WTC11 (cell line): ENCODE measurements around the gene MIXL1. TPM values are rescaled to one million over a fixed set of nuclear protein-coding genes. Genes with fewer than 3 reads are reported as not detected.

Experiments
- ATAC-seq: fragments of 200-7000 bp; cut with Tn5 transposase; 2 replicates; pipeline ENCODE4 v1.10.0; 2021; ENCODE audit warnings: mild to moderate bottlenecking, moderate library complexity
- CTCF ChIA-PET: fragments of 300-600 bp; sonication (Branson Sonifier 250); formaldehyde crosslinking; loops from one replicate; lab custom pipeline; 2021; ENCODE audit warnings: antibody characterized with exemption; lab: Charles Lee
- POLR2A ChIA-PET: fragments of 350-600 bp; sonication (Branson Sonifier 250); formaldehyde crosslinking; loops from one replicate; lab custom pipeline; 2021; ENCODE audit warnings: antibody characterized with exemption; lab: Charles Lee
- DNase-seq: peaks from one replicate; pipeline ENCODE4 v3.0.0; 2021; ENCODE audit warnings: low spot score
- H3K27ac Mint-ChIP-seq: 2 replicates; pipeline ENCODE4 v1.8.0; 2021; ENCODE audit warnings: mixed read lengths
- H3K27me3 Mint-ChIP-seq: 2 replicates; pipeline ENCODE4 v1.8.0; 2021; ENCODE audit warnings: low read depth, mild to moderate bottlenecking, moderate library complexity, mixed read lengths
- H3K36me3 Mint-ChIP-seq: 2 replicates; pipeline ENCODE4 v1.8.0; 2021; ENCODE audit warnings: mixed read lengths
- H3K4me1 Mint-ChIP-seq: 2 replicates; pipeline ENCODE4 v1.8.0; 2022; ENCODE audit warnings: mixed read lengths
- H3K4me3 Mint-ChIP-seq: 2 replicates; pipeline ENCODE4 v1.8.0; 2021; ENCODE audit warnings: mild to moderate bottlenecking, moderate library complexity, mixed read lengths
- H3K9me3 Mint-ChIP-seq: 2 replicates; pipeline ENCODE4 v1.8.0; 2021; ENCODE audit warnings: mixed read lengths
- CREM ChIP-seq: sonication (generic); formaldehyde crosslinking; IDR thresholded peaks from 2 replicates; pipeline ENCODE4 v1.8.1; 2022; ENCODE audit warnings: mild to moderate bottlenecking, missing genetic modification reagents, moderate library complexity
- ELF4 ChIP-seq: sonication (generic); formaldehyde crosslinking; IDR thresholded peaks from 2 replicates; pipeline ENCODE4 v1.8.1; 2022; ENCODE audit warnings: low read depth, mild to moderate bottlenecking, moderate library complexity, missing genetic modification reagents
- ETV6 ChIP-seq: sonication (generic); formaldehyde crosslinking; IDR thresholded peaks from 2 replicates; pipeline ENCODE4 v1.8.1; 2022; ENCODE audit warnings: mild to moderate bottlenecking, missing genetic modification reagents
- IRF2 ChIP-seq: sonication (generic); formaldehyde crosslinking; IDR thresholded peaks from 2 replicates; pipeline ENCODE4 v1.8.0; 2022; ENCODE audit warnings: low read depth, missing genetic modification reagents, borderline replicate concordance
- NFATC4 ChIP-seq: fragments of 250-450 bp; sonication (Bioruptor Pico); IDR thresholded peaks from 2 replicates; pipeline ENCODE4 v1.9.0; 2021; ENCODE audit warnings: mild to moderate bottlenecking
- NFYB ChIP-seq: sonication (generic); formaldehyde crosslinking; conservative IDR thresholded peaks from 2 replicates; pipeline ENCODE4 v1.8.0; 2022; ENCODE audit warnings: low read depth, missing genetic modification reagents
- NR1H2 ChIP-seq: sonication (generic); formaldehyde crosslinking; IDR thresholded peaks from 2 replicates; pipeline ENCODE4 v1.9.0; 2021; ENCODE audit warnings: mild to moderate bottlenecking, moderate library complexity, missing genetic modification reagents
- ZNF263 ChIP-seq: sonication (generic); formaldehyde crosslinking; IDR thresholded peaks from 2 replicates; pipeline ENCODE4 v1.8.1; 2022; ENCODE audit warnings: low read depth, mild to moderate bottlenecking, moderate library complexity, missing genetic modification reagents
- total RNA-seq: library from RNA; stranded (reverse); gene quantifications from 3 replicates; pipeline ENCODE4 v1.2.3, GENCODE V29; 2021
- TF ChIP-seq, protein P1 (sequence below): sonication (generic); formaldehyde crosslinking; IDR thresholded peaks from 2 replicates; pipeline ENCODE4 v1.8.0; 2022; ENCODE audit warnings: missing genetic modification reagents
- TF ChIP-seq, protein P2 (sequence below): sonication (generic); formaldehyde crosslinking; IDR thresholded peaks from 2 replicates; pipeline ENCODE4 v1.8.1; 2022; ENCODE audit warnings: mild to moderate bottlenecking, moderate library complexity, missing genetic modification reagents
- TF ChIP-seq, protein P3 (sequence below): sonication (generic); formaldehyde crosslinking; IDR thresholded peaks from 2 replicates; pipeline ENCODE4 v1.8.0; 2022; ENCODE audit warnings: mild to moderate bottlenecking, missing genetic modification reagents
- TF ChIP-seq, protein P4 (sequence below): fragments of 200-600 bp; IDR thresholded peaks from 2 replicates; pipeline ENCODE4 v1.8.0; 2022; ENCODE audit warnings: antibody characterized with exemption
- TF ChIP-seq, protein P5 (sequence below): fragments of 250-450 bp; sonication (Bioruptor Pico); IDR thresholded peaks from 2 replicates; pipeline ENCODE4 v1.9.0; 2021; ENCODE audit warnings: mild to moderate bottlenecking, borderline replicate concordance
- TF ChIP-seq, protein P6 (sequence below): fragments of 250-450 bp; sonication (Bioruptor Pico); conservative IDR thresholded peaks from 2 replicates; pipeline ENCODE4 v1.9.0; 2021; ENCODE audit warnings: mild to moderate bottlenecking
- TF ChIP-seq, protein P7 (sequence below): sonication (generic); formaldehyde crosslinking; IDR thresholded peaks from 2 replicates; pipeline ENCODE4 v1.8.1; 2023; ENCODE audit warnings: mild to moderate bottlenecking, moderate library complexity, missing genetic modification reagents

The MIXL1 gene
- total RNA-seq, 1 experiment from 2014 or later, result 6.4 TPM

DNA sequence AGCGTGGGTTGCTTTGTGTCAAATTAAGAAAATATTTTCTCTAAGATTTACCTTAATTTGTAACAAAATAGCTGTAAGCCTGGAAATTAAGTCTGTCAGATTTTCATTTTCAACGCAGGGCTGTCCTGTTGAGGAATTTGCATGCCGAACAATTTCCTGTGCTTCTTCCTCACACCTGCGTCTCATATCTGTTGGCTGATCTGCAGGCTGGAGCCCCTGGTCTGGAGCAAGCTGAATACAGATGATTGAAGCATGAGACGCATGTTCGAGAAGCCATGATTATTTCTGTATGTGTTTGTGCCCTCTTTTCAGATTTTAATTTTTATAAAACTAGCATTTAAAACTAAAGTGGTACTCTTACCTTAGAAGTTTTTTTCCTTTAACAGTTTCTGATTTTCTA, 9.8 kb downstream of the MIXL1 start (continued):
- TF ChIP-seq, protein P1, sequence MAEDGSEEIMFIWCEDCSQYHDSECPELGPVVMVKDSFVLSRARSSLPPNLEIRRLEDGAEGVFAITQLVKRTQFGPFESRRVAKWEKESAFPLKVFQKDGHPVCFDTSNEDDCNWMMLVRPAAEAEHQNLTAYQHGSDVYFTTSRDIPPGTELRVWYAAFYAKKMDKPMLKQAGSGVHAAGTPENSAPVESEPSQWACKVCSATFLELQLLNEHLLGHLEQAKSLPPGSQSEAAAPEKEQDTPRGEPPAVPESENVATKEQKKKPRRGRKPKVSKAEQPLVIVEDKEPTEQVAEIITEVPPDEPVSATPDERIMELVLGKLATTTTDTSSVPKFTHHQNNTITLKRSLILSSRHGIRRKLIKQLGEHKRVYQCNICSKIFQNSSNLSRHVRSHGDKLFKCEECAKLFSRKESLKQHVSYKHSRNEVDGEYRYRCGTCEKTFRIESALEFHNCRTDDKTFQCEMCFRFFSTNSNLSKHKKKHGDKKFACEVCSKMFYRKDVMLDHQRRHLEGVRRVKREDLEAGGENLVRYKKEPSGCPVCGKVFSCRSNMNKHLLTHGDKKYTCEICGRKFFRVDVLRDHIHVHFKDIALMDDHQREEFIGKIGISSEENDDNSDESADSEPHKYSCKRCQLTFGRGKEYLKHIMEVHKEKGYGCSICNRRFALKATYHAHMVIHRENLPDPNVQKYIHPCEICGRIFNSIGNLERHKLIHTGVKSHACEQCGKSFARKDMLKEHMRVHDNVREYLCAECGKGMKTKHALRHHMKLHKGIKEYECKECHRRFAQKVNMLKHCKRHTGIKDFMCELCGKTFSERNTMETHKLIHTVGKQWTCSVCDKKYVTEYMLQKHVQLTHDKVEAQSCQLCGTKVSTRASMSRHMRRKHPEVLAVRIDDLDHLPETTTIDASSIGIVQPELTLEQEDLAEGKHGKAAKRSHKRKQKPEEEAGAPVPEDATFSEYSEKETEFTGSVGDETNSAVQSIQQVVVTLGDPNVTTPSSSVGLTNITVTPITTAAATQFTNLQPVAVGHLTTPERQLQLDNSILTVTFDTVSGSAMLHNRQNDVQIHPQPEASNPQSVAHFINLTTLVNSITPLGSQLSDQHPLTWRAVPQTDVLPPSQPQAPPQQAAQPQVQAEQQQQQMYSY (CRISPR knock-in tag), result no peak
- TF ChIP-seq NFATC4 (no peak), CREM (CRISPR knock-in tag) (no peak)
- TF ChIP-seq, all 79 proteins: peak for 0

DNA sequence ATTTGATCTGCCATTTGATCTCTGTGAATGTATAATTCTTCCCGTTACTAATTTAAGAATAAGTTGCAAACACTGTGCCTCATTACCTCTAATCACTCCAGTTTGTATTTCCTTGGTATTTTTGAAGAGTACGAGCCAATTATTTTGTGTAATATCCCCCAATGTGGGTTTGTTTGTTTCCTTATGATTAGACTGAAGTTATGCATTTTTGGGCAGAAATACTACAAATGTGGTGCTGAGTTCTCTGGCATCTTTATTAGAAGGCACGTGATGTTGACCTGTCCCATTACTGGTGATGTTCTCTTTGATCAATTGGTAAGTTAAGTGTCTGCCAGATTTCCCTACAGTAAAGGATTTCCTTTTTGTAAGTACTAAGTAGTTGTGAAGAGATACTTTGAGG, 10.3 kb downstream of the MIXL1 start:
- ChIA-PET CTCF (no interaction called here), POLR2A (no interaction called here)
- no peak overlapping the region for H3K4me3 Mint-ChIP-seq
- 0 out of 2 replicates have a peak, but pooled peaks cover 3% of the 10 kb centered on the region for H3K9me3 Mint-ChIP-seq
- DNase-seq (no peak), ATAC-seq (no peak)
- H3K4me1 Mint-ChIP-seq, result no peaks in the 10 kb centered on the region
- H3K36me3 Mint-ChIP-seq, result peaks cover 34% of the 10 kb centered on the region
- no peaks in the 10 kb centered on the region for H3K27me3 Mint-ChIP-seq
- TF ChIP-seq, protein P2, sequence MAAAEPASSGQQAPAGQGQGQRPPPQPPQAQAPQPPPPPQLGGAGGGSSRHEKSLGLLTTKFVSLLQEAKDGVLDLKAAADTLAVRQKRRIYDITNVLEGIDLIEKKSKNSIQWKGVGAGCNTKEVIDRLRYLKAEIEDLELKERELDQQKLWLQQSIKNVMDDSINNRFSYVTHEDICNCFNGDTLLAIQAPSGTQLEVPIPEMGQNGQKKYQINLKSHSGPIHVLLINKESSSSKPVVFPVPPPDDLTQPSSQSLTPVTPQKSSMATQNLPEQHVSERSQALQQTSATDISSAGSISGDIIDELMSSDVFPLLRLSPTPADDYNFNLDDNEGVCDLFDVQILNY (CRISPR knock-in tag), result no peak
- no peak for TF ChIP-seq ZNF263 (CRISPR knock-in tag)
- TF ChIP-seq, protein P3, sequence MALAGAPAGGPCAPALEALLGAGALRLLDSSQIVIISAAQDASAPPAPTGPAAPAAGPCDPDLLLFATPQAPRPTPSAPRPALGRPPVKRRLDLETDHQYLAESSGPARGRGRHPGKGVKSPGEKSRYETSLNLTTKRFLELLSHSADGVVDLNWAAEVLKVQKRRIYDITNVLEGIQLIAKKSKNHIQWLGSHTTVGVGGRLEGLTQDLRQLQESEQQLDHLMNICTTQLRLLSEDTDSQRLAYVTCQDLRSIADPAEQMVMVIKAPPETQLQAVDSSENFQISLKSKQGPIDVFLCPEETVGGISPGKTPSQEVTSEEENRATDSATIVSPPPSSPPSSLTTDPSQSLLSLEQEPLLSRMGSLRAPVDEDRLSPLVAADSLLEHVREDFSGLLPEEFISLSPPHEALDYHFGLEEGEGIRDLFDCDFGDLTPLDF (CRISPR knock-in tag), result no peak
- TF ChIP-seq, protein P4, sequence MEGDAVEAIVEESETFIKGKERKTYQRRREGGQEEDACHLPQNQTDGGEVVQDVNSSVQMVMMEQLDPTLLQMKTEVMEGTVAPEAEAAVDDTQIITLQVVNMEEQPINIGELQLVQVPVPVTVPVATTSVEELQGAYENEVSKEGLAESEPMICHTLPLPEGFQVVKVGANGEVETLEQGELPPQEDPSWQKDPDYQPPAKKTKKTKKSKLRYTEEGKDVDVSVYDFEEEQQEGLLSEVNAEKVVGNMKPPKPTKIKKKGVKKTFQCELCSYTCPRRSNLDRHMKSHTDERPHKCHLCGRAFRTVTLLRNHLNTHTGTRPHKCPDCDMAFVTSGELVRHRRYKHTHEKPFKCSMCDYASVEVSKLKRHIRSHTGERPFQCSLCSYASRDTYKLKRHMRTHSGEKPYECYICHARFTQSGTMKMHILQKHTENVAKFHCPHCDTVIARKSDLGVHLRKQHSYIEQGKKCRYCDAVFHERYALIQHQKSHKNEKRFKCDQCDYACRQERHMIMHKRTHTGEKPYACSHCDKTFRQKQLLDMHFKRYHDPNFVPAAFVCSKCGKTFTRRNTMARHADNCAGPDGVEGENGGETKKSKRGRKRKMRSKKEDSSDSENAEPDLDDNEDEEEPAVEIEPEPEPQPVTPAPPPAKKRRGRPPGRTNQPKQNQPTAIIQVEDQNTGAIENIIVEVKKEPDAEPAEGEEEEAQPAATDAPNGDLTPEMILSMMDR, result no peak
- no peak for TF ChIP-seq IRF2 (CRISPR knock-in tag)
- no peak overlapping the region for H3K27ac Mint-ChIP-seq

DNA sequence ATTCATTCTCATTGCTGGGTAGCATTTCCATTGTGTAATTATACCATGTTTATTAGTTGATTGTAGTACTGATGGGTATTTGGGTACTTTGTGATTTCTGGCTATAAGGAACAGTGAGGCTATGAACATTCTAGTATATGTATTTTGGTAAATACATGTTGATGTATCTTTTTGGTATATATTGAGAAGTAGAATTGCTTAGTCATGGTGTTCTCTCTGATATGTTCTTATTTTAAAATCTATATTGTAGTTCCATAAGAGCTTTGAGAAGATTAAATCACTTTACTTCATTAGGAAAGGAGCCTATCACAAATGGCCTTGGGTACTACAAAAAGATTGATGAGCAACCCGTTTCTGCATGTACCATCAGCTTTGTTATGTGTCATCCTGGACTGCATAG, 13.4 kb downstream of the MIXL1 start:
- H3K4me3 Mint-ChIP-seq, result no peak overlapping the region
- no peak for TF ChIP-seq ETV6 (CRISPR knock-in tag)
- TF ChIP-seq, protein P5, sequence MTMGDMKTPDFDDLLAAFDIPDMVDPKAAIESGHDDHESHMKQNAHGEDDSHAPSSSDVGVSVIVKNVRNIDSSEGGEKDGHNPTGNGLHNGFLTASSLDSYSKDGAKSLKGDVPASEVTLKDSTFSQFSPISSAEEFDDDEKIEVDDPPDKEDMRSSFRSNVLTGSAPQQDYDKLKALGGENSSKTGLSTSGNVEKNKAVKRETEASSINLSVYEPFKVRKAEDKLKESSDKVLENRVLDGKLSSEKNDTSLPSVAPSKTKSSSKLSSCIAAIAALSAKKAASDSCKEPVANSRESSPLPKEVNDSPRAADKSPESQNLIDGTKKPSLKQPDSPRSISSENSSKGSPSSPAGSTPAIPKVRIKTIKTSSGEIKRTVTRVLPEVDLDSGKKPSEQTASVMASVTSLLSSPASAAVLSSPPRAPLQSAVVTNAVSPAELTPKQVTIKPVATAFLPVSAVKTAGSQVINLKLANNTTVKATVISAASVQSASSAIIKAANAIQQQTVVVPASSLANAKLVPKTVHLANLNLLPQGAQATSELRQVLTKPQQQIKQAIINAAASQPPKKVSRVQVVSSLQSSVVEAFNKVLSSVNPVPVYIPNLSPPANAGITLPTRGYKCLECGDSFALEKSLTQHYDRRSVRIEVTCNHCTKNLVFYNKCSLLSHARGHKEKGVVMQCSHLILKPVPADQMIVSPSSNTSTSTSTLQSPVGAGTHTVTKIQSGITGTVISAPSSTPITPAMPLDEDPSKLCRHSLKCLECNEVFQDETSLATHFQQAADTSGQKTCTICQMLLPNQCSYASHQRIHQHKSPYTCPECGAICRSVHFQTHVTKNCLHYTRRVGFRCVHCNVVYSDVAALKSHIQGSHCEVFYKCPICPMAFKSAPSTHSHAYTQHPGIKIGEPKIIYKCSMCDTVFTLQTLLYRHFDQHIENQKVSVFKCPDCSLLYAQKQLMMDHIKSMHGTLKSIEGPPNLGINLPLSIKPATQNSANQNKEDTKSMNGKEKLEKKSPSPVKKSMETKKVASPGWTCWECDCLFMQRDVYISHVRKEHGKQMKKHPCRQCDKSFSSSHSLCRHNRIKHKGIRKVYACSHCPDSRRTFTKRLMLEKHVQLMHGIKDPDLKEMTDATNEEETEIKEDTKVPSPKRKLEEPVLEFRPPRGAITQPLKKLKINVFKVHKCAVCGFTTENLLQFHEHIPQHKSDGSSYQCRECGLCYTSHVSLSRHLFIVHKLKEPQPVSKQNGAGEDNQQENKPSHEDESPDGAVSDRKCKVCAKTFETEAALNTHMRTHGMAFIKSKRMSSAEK (CRISPR knock-in tag), result no peak
- no peak for TF ChIP-seq IRF2 (CRISPR knock-in tag)
- TF ChIP-seq, protein P6, sequence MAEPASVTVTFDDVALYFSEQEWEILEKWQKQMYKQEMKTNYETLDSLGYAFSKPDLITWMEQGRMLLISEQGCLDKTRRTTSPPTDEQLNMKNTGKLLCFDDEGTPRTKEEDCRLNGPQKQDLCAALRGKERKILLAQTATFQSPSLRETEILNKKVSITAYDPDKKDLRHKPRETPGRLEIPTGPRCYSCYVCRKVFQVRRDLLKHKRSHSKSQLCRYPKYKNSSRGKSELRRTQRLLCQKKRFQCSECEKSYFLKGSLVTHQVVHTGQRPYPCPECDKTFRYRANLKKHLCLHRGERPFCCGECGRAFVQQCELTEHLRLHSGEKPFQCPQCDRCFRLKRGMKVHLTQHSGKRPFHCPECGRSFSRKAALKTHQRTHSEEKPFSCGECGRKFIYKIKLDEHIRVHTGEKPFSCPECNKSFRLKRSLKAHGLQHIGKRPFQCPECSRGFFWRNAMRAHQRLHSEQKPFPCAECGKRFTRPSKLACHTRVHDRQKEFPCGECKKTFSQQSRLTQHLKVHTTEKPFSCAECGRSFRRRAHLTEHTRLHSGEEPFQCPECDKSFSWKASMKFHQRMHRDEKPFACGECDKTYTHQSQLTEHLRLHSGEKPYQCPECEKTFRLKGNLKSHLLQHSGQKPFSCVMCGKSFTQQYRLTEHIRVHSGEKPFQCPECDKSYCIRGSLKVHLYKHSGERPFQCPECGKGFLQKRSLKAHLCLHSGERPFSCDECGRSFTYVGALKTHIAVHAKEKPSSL, result no peak
- TF ChIP-seq ELF4 (CRISPR knock-in tag), result no peak
- TF ChIP-seq NR1H2, result no peak
- TF ChIP-seq NFYB (CRISPR knock-in tag), result no peak
- TF ChIP-seq, protein P7, sequence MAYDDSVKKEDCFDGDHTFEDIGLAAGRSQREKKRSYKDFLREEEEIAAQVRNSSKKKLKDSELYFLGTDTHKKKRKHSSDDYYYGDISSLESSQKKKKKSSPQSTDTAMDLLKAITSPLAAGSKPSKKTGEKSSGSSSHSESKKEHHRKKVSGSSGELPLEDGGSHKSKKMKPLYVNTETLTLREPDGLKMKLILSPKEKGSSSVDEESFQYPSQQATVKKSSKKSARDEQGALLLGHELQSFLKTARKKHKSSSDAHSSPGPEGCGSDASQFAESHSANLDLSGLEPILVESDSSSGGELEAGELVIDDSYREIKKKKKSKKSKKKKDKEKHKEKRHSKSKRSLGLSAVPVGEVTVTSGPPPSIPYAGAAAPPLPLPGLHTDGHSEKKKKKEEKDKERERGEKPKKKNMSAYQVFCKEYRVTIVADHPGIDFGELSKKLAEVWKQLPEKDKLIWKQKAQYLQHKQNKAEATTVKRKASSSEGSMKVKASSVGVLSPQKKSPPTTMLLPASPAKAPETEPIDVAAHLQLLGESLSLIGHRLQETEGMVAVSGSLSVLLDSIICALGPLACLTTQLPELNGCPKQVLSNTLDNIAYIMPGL, result no peak

More for the DNA sequence above, 13.4 kb downstream of the MIXL1 start:
- Mint-ChIP-seq H3K36me3 (peaks cover 31% of the 10 kb centered on the region), H3K9me3 (0 out of 2 replicates have a peak, but pooled peaks cover 3% of the 10 kb centered on the region), H3K4me1 (no peaks in the 10 kb centered on the region), H3K27ac (no peak overlapping the region), H3K27me3 (no peaks in the 10 kb centered on the region)
- DNase-seq (no peak), ATAC-seq (no peak)
- ChIA-PET POLR2A (no interaction called here), CTCF (no interaction called here)
